Cardiac septum (tissue), 1 donor: ENCODE measurements around the gene FUCA1. TPM values are rescaled to one million over a fixed set of nuclear protein-coding genes. Genes with fewer than 3 reads are reported as not detected.

ENCODE experiments used
- DNase-seq: peaks from one replicate; pipeline ENCODE4 v3.0.0-alpha.2; 2020; ENCODE audit warnings: low spot score
- intact Hi-C: fragments of 100-400 bp; cut with DNase I; formaldehyde crosslinking; loops from one replicate; pipeline ENCODE4 v1.14.0; 2022
- total RNA-seq: library from RNA; stranded (reverse); fragmentation: NEBNext Ultra II Directional; extraction: Animal tissue kit (Norgen Biotek cat#: 25700); gene quantifications from one replicate; pipeline ENCODE4 v1.2.1, GENCODE V29; 2021
- donor health status: DM: no; HTN: no; CAD: no.

The FUCA1 gene
- total RNA-seq, 1 donor from 2014 or later, result 13.3 TPM

DNA sequence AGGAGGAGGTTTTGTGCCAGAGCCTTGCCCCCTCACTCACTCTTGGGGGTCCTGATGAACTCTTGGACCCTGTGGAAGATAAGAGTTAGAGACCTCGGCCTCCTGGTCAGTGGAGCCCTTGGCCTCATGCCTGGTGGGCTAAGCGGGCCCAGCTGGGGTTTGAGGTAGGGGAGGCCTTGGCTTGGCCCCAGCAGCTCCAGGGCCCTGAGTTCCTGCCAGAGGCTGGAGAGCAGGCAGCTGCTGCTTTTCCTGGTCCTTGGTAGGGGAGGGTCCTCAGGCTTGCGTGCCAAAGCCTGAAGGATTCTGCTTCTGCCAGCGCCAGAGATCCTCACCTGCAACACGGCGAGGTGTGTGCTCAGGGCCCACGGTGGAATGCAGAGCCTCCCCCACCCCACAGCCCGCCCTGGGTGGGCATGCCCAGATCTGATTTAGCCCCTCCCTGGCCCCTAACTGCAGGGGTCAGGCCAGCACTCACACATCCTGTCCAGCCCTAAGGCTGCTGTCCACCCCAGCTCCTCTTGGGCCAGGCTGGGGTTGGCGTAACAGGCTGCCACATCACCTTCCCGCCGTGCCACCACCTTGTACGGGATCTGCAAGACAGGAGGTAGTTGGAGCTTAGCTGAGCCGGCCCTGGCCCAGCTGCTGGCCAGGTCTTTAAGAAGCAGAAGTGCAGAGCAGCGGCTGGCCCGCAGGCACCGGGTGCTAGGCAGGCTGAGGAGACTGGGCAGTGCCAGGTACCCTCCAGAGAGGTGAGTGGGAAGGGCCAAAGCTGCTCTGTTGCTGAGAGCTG is 72.2 kb downstream of the FUCA1 start:
- DNase-seq, result no peak
- intact Hi-C loops, result no loop called here

Other genes starting within 250 kb of the FUCA1 start
- gene RPL11, start 176.5 kb downstream of the FUCA1 start, total RNA-seq, result 521 TPM
- gene ELOA, start 124.8 kb downstream of the FUCA1 start, total RNA-seq, result 28.8 TPM
- gene PITHD1, start 89.9 kb downstream of the FUCA1 start, total RNA-seq, result 33.7 TPM
- gene LYPLA2, start 77.1 kb downstream of the FUCA1 start, total RNA-seq, result 27.2 TPM
- 11.5 TPM for gene GALE, start 67.5 kb downstream of the FUCA1 start, total RNA-seq
- gene HMGCL, start 42.9 kb downstream of the FUCA1 start, total RNA-seq, result 27.9 TPM
- gene CNR2, start 45.1 kb upstream of the FUCA1 start, total RNA-seq, result not detected
- 80.0 TPM for gene PNRC2, start 91.5 kb upstream of the FUCA1 start, total RNA-seq
- 63.4 TPM for gene SRSF10, start 112.0 kb upstream of the FUCA1 start, total RNA-seq
- 249 TPM for gene MYOM3, start 243.8 kb upstream of the FUCA1 start, total RNA-seq